Measurements from ENCODE around the gene ANAPC2.
A peak's percentile ranks its signal among the peaks of the same experiment; 100 is the strongest.

The ANAPC2 gene

DNA sequence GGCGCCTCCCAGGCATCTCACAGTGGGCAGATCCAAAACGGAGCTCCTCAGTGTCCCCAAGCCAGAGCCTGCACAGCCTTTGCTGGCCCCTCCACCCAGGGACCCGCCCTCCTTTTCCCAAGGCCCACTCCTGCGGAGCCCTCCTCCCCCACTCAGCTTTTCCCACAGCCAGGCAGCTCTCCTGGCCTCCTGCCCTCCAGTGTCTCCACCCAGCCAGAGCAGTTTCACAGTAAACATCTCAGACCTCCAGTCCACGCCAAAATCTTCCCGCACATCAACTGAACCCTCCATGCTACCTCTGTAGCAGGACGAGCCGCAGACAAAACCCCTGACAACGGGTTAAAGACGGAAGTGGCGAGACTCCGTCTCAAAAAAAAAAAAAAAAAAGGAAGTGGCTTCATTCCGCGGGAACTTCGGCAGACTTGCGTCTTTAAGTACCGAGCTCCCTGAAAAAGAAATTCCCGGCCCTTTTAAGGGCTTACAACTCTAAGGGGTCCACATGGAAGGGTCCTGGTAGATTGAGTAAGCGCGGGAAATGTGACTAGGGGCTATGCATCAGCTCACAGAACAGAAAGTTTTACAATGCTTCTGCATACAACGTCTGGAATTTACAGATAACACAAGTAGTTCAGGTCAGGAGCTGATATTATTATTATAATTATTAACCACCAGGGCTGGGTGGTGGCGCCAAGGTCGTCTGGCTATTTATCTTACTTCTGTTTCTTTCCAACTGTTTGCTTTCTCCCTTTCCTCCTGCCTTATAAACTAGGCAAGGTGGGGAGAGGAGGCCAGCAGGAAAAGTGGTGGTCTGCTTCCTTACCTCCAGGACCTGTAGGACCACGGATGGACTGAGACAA, 60.8 kb downstream of the ANAPC2 start:
- TF ChIP-seq, protein P1, sequence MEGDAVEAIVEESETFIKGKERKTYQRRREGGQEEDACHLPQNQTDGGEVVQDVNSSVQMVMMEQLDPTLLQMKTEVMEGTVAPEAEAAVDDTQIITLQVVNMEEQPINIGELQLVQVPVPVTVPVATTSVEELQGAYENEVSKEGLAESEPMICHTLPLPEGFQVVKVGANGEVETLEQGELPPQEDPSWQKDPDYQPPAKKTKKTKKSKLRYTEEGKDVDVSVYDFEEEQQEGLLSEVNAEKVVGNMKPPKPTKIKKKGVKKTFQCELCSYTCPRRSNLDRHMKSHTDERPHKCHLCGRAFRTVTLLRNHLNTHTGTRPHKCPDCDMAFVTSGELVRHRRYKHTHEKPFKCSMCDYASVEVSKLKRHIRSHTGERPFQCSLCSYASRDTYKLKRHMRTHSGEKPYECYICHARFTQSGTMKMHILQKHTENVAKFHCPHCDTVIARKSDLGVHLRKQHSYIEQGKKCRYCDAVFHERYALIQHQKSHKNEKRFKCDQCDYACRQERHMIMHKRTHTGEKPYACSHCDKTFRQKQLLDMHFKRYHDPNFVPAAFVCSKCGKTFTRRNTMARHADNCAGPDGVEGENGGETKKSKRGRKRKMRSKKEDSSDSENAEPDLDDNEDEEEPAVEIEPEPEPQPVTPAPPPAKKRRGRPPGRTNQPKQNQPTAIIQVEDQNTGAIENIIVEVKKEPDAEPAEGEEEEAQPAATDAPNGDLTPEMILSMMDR (IDR thresholded peaks at IDR 0.05; ENCODE audit: low read depth, low read length): no peak
- H3K36me3 ChIP-seq: no peaks in the 10 kb centered on the region
- no peaks in the 10 kb centered on the region for H3K4me1 ChIP-seq
- H3K4me3 ChIP-seq (ENCODE audit: low read depth, low read length): peak overlapping the region; percentile 70
- H3K27me3 ChIP-seq: no peaks in the 10 kb centered on the region
- peak; percentile 54 for DNase-seq
- no peaks in the 10 kb centered on the region for H3K9me3 ChIP-seq

DNA sequence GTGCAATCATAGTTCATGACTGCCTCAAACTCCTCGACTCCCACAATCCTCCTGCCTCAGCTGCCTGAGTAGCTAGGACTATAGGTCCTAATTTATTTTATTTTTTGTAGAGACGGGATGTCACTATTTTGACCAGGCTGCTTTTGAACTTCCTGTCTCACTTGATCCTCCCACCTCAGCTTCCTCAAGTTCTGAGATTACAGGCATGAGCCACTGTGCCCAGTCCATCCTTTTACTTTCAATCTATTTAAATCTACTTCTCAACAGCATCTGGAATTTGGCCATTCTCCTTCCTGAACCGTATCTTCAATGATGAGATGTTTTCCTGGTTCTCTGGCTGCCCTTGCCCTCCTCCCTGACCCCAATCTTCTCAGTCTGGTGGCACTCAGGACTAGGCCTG, 61.6 kb downstream of the ANAPC2 start:
- no peak for DNase-seq
- Histone ChIP-seq H3K36me3 (no peaks in the 10 kb centered on the region), H3K4me1 (no peaks in the 10 kb centered on the region), H3K27me3 (no peaks in the 10 kb centered on the region), H3K4me3 (ENCODE audit: low read depth, low read length) (peak overlapping the region; percentile 70), H3K9me3 (no peaks in the 10 kb centered on the region)
- TF ChIP-seq, protein P1 (IDR thresholded peaks at IDR 0.05; ENCODE audit: low read depth, low read length): no peak
